Fibroblast of skin of right biceps (primary cell): ENCODE measurements around the gene CRYGN.

Experiments
- DNase-seq: peaks from one replicate; pipeline ENCODE4 v3.0.0-alpha.2; 2013

The CRYGN gene

DNA sequence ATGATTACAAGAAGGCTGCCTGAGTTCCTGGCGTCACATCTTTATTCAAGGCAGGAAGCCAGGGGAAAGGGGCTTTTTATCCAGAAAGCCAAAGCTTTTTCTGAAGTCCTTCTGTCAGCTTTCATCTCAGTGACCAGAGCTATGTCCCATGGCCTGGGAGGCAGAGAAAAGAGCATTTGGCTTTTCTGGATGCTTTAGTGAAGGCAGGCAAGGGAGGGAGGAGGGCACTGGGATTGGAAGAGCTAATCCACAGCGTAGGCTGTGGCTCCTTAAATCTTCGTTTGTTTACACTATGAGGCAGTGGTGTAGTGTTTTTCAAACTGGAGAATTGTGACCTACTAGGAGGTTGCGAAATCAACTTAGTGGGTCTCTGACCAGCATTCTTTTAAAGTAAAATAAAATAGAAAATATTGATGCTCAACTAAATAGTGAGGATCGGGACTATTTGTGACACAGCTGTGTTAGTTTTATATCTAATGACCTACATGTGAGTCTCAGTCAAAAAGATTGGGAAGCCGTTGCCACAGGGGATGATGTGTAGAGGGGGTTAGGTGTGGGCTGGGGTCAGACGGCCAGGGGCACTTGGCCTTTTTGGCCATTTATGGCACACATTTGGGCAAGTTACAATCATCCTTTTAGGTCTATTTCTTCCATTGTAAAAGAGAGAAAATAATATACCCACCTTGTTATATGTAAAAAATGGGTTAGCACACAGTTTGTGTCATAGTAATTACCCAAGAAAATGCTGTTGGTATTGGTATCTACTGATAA is 14.1 kb downstream of the CRYGN start:
- DNase-seq: peak; percentile 36

DNA sequence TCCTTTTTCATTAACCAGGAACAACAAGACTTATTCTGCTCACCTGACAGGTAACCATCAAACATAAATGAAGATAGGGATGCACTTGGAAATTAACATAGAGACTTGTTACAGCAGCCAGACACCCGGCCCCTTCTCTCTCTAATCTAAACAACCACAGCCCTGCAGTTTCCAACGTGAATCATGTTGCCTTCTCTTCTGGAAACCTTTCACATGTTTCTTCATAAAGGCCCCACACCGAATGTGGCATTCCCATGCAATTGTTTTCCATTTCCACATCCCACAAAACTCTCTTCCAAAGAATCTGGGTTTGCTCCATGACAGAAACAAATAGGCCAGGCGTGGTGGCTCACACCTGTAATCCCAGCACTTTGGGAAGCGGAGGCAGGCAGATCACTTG is 15.1 kb downstream of the CRYGN start:
- peak; percentile 9 for DNase-seq

DNA sequence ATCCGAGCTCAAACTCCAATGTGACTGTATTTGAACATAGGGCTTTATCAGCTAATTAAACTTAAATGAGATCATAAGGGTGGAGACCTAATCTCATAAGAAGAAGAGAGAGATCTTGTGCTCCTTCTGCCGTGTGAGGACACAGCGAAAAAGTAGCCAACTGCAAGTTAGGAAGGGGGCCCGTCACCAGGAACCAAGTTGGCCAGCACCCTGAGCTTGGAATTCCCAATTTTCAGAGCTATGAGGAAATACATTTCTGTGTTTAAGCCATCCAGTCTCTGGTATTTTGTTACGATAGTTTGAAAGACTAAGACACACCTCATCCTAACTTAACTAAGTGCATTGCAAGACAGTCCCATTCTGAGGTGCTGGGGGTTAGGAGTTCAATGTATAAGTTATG is 16.0 kb downstream of the CRYGN start:
- no peak for DNase-seq

DNA sequence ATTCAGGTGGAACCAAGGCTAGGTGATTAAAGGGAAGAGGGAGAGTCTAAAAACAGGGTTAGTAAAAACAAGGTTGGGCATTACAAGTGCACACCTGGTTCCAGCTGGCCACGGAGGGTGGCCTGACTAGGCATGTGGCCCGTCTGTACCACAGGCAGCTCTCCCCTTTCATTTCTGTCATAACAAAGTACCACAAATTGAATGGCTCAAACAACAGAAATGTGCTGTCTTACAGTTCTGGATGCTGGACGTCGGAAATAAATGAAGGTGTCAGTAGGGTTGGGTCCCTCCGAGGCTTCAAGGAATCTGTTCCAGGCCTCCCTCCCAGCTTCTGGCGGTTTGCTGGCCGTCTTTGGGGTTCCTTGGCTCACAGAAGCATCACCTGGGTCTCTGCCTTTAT is 16.7 kb downstream of the CRYGN start:
- no peak for DNase-seq

DNA sequence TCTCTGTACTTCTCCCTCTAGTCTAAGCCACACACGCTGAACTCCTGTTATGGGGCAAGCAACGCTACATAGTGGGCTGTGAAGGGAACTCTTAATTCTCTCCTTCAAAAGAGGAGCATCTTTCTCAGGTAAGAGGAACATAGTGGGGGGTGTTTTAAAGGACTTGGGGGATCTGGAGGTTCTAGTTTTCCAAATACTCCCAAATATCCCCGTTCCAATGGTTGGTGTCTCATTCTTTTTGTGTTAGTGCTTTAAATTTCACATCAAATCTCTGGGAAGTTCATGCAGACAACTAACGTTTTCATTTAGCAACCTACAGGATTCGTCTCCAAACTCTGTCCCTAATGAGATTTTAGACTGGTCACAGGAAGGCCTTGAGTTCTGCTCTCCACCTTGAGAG is 17.7 kb downstream of the CRYGN start:
- no peak for DNase-seq

DNA sequence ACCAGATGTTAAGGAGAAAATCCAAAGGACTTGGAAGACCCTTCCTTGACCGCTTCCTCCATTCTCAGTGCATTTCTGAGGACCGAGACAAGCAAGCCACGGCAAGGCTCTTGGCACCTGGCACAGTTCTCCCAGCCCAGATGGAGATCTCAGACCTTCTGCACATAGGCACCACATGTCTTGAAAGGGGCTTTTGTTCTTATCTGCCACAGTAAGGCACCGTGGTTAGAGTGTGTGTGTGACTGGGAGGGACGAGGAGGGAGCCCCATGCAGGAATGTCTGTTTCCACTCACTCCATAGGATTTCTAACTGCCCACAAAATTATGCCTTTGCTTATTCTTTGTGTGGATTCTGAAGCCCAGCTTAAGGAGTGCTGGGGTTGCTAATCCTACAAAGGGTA is 19.8 kb downstream of the CRYGN start:
- no peak for DNase-seq

DNA sequence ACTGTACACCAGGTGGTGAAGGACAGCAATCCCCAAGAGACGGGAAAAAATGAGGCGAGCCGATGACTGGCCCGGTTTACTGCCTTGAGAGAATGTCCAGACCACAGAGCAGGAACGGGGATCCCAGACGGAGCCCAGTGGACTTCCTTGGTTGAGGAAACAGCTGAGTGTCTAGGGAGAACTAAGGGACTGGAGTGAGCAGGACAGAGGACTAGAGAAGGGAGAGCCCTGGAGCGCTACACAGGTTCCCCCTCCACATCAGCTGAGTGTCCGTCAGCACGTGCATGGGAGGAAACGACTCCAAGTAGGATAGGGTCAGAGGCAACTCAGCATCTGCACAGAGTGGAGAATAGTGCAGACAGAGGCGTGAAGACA is 23.0 kb downstream of the CRYGN start:
- no peak for DNase-seq

DNA sequence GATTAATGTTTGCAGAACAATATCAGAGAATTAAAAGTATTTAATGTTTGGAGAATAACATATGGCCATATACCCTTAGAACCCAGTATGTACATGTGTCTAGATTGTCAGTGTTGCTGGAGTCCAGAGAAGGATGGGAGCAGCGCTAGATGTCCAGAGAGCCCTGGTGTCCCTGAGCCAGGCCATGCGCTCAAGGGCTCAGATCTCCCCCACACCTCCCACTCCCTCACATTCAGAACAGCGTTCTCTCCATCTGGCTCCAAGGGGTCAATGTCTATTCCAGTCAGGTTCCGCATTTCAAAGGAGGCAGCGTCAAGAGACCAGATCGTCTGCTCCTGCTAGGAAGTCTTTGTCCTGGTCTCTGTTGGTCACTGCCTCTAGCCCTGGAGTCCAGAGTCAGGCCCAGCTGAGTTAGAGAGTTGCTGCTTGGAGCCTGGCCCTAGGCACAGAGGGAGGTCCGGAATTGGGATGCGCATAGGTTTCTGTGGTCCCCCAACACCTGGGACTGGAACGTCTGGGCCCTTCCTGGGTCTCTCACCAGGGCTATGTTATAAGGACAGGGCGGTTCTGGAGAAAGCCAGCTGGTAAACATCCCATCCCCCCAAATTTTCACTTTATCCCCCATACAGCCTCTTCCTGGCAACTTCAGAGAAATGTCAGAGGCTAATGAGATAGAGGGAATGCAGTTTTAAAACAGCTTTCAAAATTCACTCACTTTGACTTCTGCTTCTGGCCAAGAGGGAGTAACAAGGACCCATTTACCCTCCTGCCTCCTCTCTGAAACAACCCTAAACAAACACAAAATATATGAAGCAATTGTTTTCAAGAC is 23.6 kb downstream of the CRYGN start:
- no peak for DNase-seq

DNA sequence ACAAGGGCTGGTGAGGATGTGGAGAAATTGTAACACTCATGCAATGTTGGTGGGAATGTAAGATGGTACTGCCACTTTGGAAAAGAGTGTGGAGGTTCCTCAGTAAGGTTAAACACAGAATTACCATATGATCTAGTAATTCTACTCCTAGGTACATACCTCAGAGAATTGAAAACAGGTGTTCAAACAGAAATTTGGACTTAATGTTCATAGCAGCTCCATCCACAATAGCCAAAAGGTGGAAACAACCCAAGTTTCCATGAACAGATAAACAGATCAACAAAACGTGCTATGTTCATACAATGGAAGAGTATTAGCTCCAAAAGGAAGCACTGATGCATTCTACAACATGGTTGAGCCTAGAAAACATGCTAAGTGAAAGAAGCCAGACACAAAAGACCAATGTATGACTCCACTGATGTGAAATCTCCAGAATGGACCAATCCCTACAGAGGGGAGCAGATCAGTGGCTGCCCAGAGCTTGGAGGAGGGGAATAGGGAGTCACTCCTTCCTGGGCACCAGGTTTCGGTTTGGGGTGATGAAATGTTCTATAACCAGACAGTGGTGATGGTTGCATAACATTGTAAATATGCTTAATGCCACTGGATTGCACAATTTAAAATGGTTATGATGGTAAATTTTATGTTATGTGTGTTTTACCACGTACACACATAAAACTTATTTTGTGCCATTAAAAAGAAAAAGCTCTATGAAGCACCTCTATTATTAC is 24.4 kb downstream of the CRYGN start:
- DNase-seq: peak; percentile 6

DNA sequence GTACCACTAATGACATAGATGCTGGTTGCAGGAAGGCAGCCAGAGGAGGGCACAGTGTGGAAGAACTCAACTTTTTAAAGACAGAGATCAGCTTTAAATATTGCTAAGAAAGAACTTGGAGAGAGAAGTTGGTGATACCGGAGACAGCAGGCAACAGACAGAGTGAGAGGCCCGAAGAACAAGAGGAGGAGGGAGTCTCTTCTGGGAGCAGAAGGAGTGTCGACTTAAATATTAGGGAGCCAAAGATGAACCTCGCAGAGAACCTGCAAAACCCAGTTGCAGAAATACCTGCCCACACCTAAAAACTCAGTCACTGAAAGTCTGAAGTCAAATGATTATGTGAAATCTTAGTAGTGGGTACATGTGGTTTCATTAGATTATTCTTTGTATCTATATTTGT is 26.7 kb downstream of the CRYGN start:
- DNase-seq: no peak

DNA sequence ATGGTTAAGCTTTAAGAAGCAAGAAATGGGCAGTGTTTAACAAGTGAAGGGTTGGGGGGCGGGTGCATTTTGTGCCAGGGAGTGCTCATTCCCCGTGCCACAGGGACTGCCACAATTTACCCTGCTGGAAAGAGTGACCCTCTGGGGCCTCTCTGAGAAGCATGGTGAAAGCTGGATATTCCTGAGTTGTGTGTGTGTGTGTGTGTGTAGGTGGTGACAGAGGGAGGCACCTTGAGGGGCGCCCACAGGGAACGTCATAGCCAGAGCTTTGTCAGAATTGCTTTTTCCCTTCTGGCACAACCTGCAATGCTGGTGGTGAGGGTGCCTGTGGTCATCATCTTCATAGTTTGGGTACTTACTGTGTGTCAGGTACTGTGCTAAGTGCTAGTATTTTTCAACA is 27.6 kb downstream of the CRYGN start:
- DNase-seq: no peak

DNA sequence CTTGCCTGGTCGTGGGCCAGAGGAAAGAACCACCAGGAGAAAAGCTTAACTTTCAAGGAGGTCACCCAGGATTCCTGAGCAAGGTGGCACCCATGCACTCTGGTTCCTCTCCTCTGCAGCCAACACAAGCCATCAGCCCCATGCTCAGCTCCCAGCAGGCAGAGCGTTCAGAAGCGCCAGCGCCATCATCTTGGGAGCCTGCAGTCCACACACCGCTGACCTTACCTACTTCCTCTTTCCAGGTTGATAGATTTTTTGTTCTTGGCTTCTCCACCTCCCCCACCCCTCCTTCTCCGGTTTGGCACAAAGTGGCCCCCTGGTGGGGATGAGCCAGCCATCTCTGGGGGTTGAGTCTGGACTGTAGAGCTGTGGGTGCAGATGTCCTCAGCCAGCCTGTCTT is 28.4 kb downstream of the CRYGN start:
- no peak for DNase-seq

DNA sequence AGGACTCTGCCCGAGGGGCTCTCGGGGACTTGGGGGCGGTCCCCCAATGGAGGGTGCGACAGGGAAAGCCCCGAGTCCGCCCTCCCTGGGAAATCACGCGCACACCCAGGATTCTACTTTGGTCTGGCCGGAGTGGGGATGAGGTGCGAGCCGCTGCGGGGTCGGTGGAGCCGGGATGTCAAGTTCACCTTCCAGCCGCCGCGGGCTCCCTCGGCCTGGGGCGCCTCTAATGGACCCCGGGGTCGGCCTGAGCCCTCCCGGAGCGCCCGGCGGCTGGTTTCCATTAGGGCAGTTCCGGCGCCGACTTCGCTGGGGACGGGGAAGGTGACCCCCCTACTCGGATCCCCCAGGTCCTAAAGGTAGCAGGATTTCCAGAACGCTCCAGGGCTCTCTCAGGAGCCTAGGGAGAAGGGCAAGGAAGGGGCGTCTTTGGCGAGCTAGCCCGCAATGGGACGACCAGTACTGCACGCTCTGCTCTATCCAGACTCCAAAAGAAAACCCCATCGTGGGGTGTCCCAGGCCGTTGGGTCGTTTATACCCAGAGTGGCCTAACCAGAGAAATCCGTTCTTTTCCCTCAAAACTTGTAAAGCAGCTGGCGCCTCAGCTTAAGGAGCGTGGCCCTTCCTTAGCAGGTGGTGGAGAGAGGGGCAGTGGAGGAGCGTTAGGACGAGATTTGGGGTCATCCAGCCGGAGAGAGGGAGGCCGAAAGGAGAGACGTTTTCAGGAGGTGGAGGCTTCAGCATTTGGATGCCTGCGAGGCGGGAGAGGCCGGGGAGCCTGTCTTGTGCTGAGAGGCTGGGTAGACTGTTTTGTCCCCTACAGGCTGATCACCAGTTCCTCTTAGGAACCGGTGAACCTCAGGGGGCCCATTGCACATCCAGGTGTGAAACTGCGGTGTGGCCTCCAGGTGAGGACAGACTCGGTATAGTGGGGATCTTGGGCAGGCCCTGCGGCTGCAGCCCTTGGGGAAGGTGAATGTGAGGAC is 29.2 kb downstream of the CRYGN start:
- no peak for DNase-seq

DNA sequence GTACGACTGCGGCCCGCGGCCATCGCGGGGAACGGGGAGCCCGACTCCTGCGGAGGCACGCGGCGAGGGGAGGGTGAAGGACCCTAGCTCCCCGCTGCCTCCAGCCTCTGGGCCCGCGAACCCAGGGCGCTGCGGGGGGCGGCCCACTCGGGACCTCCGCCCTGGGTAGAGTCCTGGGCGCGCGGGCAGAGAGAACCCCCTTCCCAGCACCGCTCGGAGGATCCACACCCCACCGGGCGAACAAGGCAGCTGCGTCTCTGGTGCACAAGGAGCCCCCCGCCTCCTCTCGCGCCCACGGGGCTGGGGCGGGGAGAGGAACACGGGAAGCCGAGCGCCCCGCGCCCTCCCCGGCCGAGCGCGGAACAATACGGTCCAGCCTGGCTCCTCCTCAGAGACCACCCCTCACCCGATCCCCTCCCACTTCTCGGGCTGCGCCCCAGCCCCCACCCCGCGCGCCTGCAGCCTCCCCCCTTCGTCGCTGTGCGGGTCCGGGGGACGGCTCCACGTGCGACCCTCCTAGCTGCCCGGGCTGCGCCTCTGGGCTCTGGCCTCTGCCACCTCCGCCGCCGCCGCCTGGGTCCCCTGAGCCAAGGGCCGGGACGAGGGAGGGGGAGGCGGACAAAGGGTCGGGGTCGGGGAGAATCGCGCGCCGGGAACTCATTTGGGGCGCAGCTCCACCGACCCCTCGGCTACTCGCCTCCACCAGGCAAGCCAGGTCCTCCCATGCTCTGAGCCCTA is 30.1 kb downstream of the CRYGN start, which contains the start of gene WDR86:
Gene WDR86 (minus strand): TSS at position 372 of the 738 bp plus-strand sequence. CDS start 449 bp downstream, outside the sequence.
- no peak for DNase-seq

DNA sequence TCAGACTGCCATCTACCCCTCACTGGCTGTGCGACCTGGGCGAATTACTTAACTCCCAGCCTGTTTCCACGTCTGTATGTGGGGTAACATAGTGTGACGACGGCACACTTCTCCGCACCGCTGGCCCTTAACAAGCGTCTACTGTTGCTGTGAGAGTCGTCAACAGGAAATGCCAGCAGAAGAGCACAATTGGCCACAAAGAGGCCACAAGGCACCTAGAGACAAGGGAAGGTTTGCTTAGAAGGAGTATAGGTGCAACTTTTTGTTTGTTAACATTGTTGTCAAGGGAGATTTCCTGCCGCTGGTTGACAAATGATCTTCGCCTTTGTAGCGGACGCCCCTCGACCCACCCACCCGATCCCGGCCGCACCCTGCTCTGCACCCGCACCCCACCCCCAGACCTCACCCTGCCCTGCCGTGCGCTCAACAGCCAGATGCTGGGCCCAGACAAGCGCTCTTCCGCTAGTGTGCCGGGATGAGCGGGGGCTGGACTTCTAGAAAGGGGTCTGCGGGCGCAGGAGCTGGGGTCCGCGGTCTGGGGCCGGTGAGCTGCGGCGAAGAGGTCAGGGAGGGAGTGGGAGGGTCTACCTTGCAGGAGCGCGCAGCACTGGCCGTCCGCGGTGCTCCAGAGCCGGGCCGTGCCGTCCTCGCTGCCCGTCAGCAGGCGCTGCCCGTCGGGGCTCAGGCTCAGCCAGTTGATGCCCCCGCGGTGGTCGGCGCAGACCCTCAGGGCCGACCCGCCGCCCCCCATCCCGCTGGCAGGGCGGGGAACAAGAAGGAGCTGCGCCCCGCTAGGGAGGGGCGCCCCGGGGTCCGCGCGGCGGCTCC is 30.9 kb downstream of the CRYGN start:
- DNase-seq: no peak

DNA sequence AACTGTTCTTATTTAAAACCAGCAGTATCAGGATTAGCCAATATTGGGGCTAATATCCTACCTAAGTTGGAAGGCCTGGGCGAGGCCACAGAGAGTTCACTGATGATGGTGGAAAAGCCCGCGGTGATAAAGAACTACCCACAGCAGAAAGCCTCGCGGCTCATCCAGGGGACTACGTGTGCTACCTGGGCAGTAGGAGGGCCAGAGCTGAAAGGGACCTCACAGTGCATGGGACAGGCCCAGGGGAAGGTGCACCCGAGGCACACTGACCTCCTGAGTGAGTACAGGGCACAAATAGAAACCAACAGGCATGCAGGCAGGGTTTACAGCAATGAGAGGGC is 31.5 kb downstream of the CRYGN start:
- no peak for DNase-seq

DNA sequence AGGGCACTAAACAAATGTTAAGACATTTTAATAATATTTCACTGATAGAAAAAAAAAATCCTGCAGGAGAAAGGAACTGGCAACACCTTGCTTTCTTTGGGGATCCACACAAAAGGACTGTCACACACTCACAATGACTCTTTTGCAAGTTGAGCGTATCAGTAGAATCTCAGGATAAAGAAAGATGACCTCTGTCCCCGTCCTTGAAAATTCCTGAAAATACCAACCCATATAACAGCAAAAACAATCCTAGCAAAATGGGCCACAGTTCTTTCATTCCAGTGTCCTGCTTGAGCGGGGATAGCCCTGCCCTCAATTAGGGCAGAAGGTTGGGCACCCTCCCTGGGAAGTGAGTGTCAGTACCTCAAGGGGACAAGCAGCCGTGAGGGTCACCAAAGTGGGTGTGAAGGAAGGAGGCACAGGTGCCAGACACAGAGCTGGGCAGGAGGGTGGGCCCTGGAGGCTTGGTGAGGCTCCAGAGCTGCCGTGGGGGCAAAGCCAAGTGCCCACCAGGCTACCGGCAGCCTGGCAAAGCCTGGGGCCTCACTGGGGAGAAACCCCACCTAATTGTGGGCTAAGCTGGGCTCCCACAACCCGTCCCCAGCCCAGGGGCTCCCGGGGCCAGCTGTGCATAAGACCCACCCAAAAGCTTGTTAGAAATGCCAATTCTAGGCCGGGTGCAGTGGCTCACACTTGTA is 32.9 kb downstream of the CRYGN start:
- no peak for DNase-seq

DNA sequence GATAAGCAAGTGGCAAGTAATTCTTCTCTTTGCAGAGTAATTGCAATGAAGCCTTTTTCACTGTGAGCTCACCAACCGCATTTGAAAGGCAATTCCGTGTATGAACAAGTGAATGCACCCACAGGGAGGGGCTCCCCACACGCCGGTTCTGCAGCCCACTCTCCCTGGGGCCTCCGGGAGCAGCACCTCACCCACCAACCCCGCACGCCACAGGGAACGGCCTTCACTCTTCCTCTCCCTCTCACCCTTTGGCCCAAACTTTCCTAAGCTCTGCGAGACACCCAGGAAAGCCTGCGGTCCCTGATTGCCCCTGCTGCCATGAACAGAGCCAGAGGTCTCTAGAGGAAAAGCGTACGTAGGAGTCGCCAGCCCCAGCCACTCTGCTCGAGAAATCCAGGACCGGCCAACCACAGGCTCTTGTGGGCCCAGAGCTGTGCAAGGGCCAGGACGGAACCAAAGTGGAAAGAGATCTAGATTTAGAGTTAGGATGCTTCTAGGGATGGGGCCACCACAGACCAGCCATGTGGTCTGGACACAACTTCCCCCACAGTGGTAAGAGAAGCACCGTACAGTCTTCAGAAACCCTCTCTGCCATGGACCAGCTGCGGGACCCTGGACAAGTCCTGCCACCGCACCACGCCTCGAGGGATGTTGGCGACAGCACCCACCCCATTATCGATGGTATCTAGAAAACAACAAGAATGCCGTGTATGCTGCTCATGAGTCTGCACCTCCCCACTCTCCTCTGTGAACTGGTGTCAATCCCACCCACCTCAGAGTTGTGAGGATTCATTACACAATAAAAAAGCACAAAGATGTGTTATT is 33.7 kb downstream of the CRYGN start:
- DNase-seq: no peak

DNA sequence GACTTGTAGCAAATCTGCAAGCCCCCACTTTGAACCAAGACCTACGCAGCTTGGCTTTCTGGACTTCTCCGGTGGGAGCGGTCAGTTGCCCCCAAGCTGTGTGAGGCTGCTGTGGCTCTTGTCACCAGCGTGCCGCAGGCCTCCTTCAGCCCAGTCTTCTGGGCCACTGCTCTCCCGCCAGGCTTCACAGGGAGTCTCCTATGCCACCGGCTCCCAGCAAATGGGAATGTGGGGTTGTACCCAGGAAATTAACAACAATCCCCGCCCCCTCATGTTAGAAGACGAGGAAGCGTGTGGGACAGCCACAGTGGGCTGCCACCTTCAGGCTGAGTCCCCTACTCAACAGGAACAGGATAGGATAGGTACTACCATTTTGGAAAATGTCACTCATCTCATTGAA is 34.4 kb downstream of the CRYGN start:
- DNase-seq: no peak
